HFFc6 (cell line): ENCODE data around the gene KCNH8. TPM values are rescaled to one million over a fixed set of nuclear protein-coding genes. Genes with fewer than 3 reads are reported as not detected.
A peak's percentile ranks its signal among the peaks of the same experiment; 100 is the strongest.
"Not testable (repeated sequence)": the region's sequence is repeated elsewhere in the genome, so short reads cannot be mapped to it uniquely, and the experiment has no call there.

Experiments
- DNase-seq: peaks from one replicate; pipeline ENCODE4 v3.0.0-alpha.2; 2018
- H3K27ac Mint-ChIP-seq: 2 replicates; pipeline ENCODE4 v1.8.0; 2020; ENCODE audit warnings: mild to moderate bottlenecking, mixed read lengths
- H3K27me3 Mint-ChIP-seq: 2 replicates; pipeline ENCODE4 v1.8.0; 2021; ENCODE audit warnings: mild to moderate bottlenecking, moderate library complexity, mixed read lengths; ENCODE audit not compliant: insufficient read depth
- H3K36me3 Mint-ChIP-seq: 2 replicates; pipeline ENCODE4 v1.8.0; 2021; ENCODE audit warnings: low read depth, mixed read lengths
- H3K4me1 Mint-ChIP-seq: 2 replicates; pipeline ENCODE4 v1.8.0; 2020; ENCODE audit warnings: low read depth, mixed read lengths
- H3K4me3 Mint-ChIP-seq: 2 replicates; pipeline ENCODE4 v1.8.0; 2020; ENCODE audit warnings: mild to moderate bottlenecking, moderate library complexity, mixed read lengths
- H3K9me3 Mint-ChIP-seq: 2 replicates; pipeline ENCODE4 v1.8.0; 2020; ENCODE audit warnings: mild to moderate bottlenecking, mixed read lengths
- long read RNA-seq: library from polyadenylated mRNA; unstranded; transcript quantifications from one replicate; pipeline ENCODE4 v2.0.0, GENCODE V29; 2019
- total RNA-seq, 6 experiments: library from RNA; stranded (reverse); fragmentation: NEBNext Ultra II Directional; extraction: Animal tissue kit (Norgen Biotek cat#: 25700); gene quantifications; 2 replicates in 1 of 6; 3 replicates in 5 of 6; pipeline ENCODE4 v1.2.3, GENCODE V29; 2021
- TF ChIP-seq, protein P1 (sequence below): fragments of 200-600 bp; sonication (generic); IDR thresholded peaks from 2 replicates; pipeline ENCODE4 v1.5.0; 2021; ENCODE audit warnings: antibody characterized with exemption, mild to moderate bottlenecking

KCNH8 gene
- total RNA-seq = not detected
- long read RNA-seq = 0 reads

DNA sequence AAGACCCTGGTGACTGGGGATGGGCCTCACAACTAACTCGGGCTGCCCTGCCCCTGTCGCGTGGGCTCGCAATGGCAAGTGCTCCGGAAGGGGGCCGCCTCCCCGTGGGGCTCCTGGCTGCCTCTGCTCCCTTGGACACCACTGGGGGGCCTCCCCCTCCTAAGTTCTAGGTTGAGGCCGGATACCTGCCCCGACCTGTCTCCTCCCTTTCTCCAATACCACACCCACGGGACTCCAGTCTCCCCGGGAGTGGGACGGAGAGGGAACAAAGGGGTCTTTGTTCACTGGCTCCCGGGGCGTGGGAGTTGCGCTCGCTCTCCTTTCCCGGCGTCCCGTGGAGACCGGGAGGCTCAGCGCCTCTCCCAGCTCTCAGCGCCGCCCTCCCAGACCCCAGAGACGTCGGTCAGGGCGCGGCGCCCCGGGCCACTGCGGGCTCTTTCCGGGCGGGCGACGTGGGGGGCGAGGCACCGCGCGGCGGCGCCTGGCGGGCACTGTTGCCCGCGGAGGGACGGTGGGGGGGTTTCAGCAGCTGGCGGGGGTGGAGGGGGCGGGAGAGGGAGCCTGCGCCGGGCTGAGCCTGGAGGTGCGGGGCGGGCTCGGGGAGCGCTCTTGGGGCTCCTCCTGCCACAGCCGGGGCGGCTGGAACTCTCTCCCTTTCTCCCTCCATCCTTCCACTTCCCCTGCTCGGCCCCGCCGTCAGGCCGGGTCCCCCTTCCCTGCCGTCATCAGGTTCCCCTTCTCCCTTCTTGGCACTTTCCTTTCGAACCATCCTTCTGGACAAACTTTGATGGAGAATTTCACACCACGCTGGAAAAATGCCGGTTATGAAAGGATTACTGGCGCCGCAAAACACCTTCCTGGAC is at the start of gene KCNH8:
Gene KCNH8 (plus strand): TSS at position 606 of the 863 bp plus-strand sequence. CDS start 210 bp downstream, at position 816.
- no peak within 1 kb of the TSS for H3K27ac Mint-ChIP-seq
- no peaks in the 10 kb centered on the region; the same call in 1 of the 2 replicates for H3K36me3 Mint-ChIP-seq
- peaks cover 7% of the 10 kb centered on the region; the same call in 1 of the 2 replicates for H3K27me3 Mint-ChIP-seq
- no peaks in the 10 kb centered on the region for H3K9me3 Mint-ChIP-seq
- TF ChIP-seq, protein P1, sequence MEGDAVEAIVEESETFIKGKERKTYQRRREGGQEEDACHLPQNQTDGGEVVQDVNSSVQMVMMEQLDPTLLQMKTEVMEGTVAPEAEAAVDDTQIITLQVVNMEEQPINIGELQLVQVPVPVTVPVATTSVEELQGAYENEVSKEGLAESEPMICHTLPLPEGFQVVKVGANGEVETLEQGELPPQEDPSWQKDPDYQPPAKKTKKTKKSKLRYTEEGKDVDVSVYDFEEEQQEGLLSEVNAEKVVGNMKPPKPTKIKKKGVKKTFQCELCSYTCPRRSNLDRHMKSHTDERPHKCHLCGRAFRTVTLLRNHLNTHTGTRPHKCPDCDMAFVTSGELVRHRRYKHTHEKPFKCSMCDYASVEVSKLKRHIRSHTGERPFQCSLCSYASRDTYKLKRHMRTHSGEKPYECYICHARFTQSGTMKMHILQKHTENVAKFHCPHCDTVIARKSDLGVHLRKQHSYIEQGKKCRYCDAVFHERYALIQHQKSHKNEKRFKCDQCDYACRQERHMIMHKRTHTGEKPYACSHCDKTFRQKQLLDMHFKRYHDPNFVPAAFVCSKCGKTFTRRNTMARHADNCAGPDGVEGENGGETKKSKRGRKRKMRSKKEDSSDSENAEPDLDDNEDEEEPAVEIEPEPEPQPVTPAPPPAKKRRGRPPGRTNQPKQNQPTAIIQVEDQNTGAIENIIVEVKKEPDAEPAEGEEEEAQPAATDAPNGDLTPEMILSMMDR = no peak
- peaks cover 7% of the 10 kb centered on the region for H3K4me1 Mint-ChIP-seq
- no peak for DNase-seq
- H3K4me3 Mint-ChIP-seq = peak within 1 kb of the TSS; percentile 87

DNA sequence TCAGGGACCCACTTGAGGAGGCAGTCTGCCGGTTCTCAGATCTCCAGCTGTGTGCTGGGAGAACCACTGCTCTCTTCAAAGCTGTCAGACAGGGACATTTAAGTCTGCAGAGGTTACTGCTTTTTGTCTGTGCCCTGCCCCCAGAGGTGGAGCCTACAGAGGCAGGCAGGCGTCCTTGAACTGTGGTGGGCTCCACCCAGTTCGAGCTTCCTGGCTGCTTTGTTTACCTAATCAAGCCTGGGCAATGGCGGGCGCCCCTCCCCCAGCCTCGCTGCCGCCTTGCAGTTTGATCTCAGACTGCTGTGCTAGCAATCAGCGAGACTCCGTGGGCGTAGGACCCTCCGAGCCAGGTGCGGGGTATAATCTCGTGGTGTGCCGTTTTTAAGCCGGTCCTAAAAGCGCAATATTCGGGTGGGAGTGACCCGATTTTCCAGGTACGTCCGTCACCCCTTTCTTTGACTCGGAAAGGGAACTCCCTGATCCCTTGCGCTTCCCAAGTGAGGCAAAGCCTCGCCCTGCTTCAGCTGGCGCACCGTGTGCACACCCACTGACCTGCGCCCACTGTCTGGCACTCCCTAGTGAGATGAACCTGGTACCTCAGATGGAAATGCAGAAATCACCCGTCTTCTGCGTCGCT is 45.5 kb upstream of the KCNH8 start:
- peaks cover 26% of the 10 kb centered on the region for H3K9me3 Mint-ChIP-seq
- not testable (repeated sequence) for H3K4me1 Mint-ChIP-seq, DNase-seq, H3K27me3 Mint-ChIP-seq, H3K36me3 Mint-ChIP-seq, H3K27ac Mint-ChIP-seq, H3K4me3 Mint-ChIP-seq

DNA sequence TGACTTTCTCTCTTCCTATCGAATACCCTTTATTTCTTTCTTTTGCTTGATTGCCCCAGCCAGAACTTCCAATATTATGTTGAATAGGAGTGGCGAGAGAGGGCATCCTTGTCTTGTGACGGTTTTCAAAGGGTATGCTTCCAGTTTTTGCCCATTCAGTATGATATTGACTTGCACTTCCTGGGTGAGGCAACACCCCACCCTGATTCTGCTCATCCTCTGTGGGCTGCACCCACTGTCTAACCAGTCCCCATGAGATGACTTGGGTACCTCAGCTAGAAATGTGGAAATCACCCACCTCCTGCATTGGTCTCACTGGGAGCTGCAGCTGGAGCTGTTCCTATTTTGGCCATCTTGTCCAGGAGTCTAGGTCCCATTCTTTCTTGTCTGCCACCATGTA is 44.8 kb upstream of the KCNH8 start:
- H3K4me3 Mint-ChIP-seq = no peak overlapping the region
- TF ChIP-seq, protein P1 = no peak

DNA sequence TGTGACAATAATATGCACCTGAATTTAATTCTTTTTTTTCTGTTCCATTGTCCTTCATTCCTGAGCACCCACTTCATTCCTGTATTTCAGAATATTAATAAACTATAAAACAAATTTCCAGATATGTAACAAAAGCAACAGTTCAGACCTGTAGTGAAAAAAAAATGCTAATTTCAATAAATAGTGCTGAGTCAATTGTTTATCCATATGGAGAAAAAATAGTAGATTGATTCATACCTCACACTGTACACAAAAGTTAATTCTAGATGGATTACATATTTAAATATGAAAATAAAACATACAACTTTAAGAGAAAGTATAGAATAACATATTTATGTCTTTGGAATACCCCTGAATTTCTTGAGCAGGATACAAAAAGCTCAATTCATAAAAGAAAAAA is 43.9 kb upstream of the KCNH8 start:
- H3K36me3 Mint-ChIP-seq = no peaks in the 10 kb centered on the region; the same call in 1 of the 2 replicates
- no peaks in the 10 kb centered on the region for H3K27me3 Mint-ChIP-seq
- TF ChIP-seq, protein P1 = no peak
- peaks cover 35% of the 10 kb centered on the region for H3K9me3 Mint-ChIP-seq
- H3K4me3 Mint-ChIP-seq = no peak overlapping the region
- H3K27ac Mint-ChIP-seq = no peak overlapping the region
- DNase-seq = no peak
- no peaks in the 10 kb centered on the region for H3K4me1 Mint-ChIP-seq

More for the DNA sequence above, 44.8 kb upstream of the KCNH8 start:
- no peak for DNase-seq
- Mint-ChIP-seq H3K36me3 (no peaks in the 10 kb centered on the region; the same call in 1 of the 2 replicates), H3K27ac (no peak overlapping the region), H3K27me3 (no peaks in the 10 kb centered on the region), H3K9me3 (peaks cover 28% of the 10 kb centered on the region), H3K4me1 (no peaks in the 10 kb centered on the region)

DNA sequence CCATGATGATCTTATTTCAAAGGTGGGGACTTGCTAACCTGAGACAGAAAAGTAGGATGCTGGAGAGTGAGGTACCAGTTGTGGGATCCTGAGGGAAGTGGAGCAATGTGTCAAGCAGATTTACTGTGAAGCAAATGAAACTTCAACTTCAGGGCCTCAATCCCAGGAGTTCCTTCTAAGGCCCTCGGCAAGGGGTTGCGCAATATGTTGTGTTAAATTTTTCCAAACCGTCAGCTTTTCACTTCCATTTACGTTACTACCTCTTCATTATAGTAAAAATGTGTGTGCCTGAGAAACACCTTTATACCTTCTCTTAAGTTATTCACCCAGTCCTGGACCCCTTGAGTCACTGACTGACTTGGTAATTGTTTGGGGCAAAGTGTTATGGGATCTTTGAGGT is 42.5 kb upstream of the KCNH8 start:
- no peak overlapping the region for H3K4me3 Mint-ChIP-seq
- no peaks in the 10 kb centered on the region; the same call in 1 of the 2 replicates for H3K36me3 Mint-ChIP-seq

More for the DNA sequence above, 42.5 kb upstream of the KCNH8 start:
- DNase-seq = no peak
- Mint-ChIP-seq H3K9me3 (peaks cover 39% of the 10 kb centered on the region), H3K27me3 (no peaks in the 10 kb centered on the region), H3K4me1 (no peaks in the 10 kb centered on the region), H3K27ac (no peak overlapping the region)
- TF ChIP-seq, protein P1 = no peak
